Neural cell (in vitro differentiated cells): ENCODE results near the gene CDO1.
A peak's percentile ranks its signal among the peaks of the same experiment; 100 is the strongest.

ENCODE experiments used
- CTCF ChIP-seq: fragments of 450-650 bp; IDR thresholded peaks from 2 replicates; pipeline ENCODE4 v1.5.1; 2014; ENCODE audit warnings: antibody characterized with exemption, mild to moderate bottlenecking, moderate library complexity; ENCODE audit not compliant: poor library complexity, severe bottlenecking
- POLR2AphosphoS5 ChIP-seq: IDR thresholded peaks from 2 replicates; pipeline ENCODE4 v1.6.1; 2012

DNA sequence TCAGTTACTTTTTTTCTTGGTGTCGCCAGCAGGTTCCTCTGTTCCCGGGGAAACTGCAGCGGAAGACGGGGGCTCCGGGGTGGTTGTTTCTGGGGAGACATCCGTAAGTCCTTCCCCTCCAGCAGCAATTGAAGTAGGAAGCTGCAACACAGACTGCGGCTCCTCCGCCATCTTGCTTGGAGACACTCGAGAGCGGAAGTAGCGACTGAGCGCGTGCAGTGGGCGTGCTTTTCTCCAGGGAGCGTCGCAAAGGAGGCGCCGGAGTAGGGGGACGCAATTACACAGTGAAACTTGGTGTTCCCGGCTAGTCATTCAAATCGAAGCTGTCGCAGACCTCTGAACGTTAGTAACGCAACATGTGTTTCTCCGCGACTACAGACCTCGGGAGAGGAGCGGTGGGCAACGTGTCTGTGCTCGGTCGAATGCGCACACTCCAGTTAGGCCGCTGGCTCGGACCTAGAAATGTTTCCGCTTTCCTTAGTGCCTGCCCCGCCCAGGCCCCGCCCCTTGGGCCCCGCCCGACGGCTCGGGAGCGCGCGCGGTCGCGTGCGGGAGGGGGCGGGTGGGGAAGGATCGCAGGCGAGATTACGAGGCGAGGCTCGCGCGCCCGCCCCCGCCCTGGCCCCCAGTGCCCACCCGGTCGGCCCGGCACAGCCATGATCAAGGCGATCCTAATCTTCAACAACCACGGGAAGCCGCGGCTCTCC lies 25.1 kb upstream of the CDO1 start, which contains the start of the genes AP3S1 and ATG12:
- TF ChIP-seq CTCF (no peak), POLR2AphosphoS5 (peak; percentile 83)
